Natural killer cell (primary cell): Measurements from ENCODE around the gene SLC12A4. TPM values are rescaled to one million over a fixed set of nuclear protein-coding genes. Genes with fewer than 3 reads are reported as not detected.
A peak's percentile ranks its signal among the peaks of the same experiment; 100 is the strongest.
"Not testable (repeated sequence)": the region's sequence is repeated elsewhere in the genome, so short reads cannot be mapped to it uniquely, and the experiment has no call there.

ENCODE experiments used
- ATAC-seq, 3 donors: fragments of 150-1000 bp in 2 of 3; fragments of 200-7000 bp in 1 of 3; cut with Tn5 transposase; 1 replicate in 1 of 3; 2 replicates in 2 of 3; pipeline ENCODE4 v1.10.0; 2021; ENCODE audit warnings: mild to moderate bottlenecking in 2 of 3, moderate library complexity in 2 of 3
- DNase-seq, 2 donors: peaks; one replicate each; pipeline versions ENCODE4 v3.0.0 to v3.0.0-alpha.2; 2013 to 2021; ENCODE audit warnings: mixed read lengths in 1 of 2
- H3K27ac ChIP-seq: one replicate; pipeline ENCODE4 v1.5.1; 2013; ENCODE audit warnings: mild to moderate bottlenecking, low read length
- H3K27me3 ChIP-seq: one replicate; pipeline ENCODE4 v1.6.1; 2013; ENCODE audit warnings: low read length; ENCODE audit not compliant: control insufficient read depth, insufficient read depth
- H3K36me3 ChIP-seq: one replicate; pipeline ENCODE4 v1.6.1; 2013; ENCODE audit warnings: low read length; ENCODE audit not compliant: control insufficient read depth, insufficient read depth
- H3K4me1 ChIP-seq: one replicate; pipeline ENCODE4 v1.6.1; 2013; ENCODE audit warnings: low read length; ENCODE audit not compliant: control insufficient read depth, insufficient read depth
- H3K4me3 ChIP-seq: one replicate; pipeline ENCODE4 v1.5.1; 2013; ENCODE audit warnings: low read length
- H3K9me3 ChIP-seq: one replicate; pipeline ENCODE4 v1.6.1; 2013; ENCODE audit warnings: low read length; ENCODE audit not compliant: control insufficient read depth, insufficient read depth
- H3K27ac Mint-ChIP-seq, 2 donors: one replicate each; pipeline ENCODE4 v1.8.0; 2022; ENCODE audit warnings: mild to moderate bottlenecking in 2 of 2, mixed read lengths in 2 of 2, moderate library complexity in 1 of 2
- H3K27me3 Mint-ChIP-seq, 2 donors: one replicate each; pipeline ENCODE4 v1.8.0; 2022; ENCODE audit warnings: low read depth in 2 of 2, mixed read lengths in 2 of 2
- H3K36me3 Mint-ChIP-seq: one replicate; pipeline ENCODE4 v1.8.0; 2022; ENCODE audit warnings: mixed read lengths
- H3K4me1 Mint-ChIP-seq, 2 donors: one replicate each; pipeline ENCODE4 v1.8.0; 2022; ENCODE audit warnings: mixed read lengths in 2 of 2
- H3K4me3 Mint-ChIP-seq: one replicate; pipeline ENCODE4 v1.8.0; 2022; ENCODE audit warnings: mild to moderate bottlenecking, moderate library complexity, mixed read lengths
- H3K9me3 Mint-ChIP-seq, 2 donors: one replicate each; pipeline ENCODE4 v1.8.0; 2022; ENCODE audit warnings: mixed read lengths in 2 of 2
- CTCF ChIP-seq: fragments of 200-600 bp; IDR thresholded peaks from one replicate; pipeline ENCODE4 v1.8.0; 2022; ENCODE audit warnings: antibody characterized with exemption
- WGBS: methylation state at CpG from one replicate; pipeline ENCODE4 v1.1.7; 2013; ENCODE audit warnings: missing lambda C conversion rate; ENCODE audit not compliant: insufficient coverage; 5-methylcytosine and 5-hydroxymethylcytosine counted together
- intact Hi-C: fragments of 100-400 bp; cut with micrococcal nuclease; formaldehyde crosslinking; loops from one replicate; pipeline ENCODE4 v1.14.2; 2022
- total RNA-seq, 4 donors: library from RNA; stranded (reverse); fragments of 120-200 nt in 1 of 4; gene quantifications; one replicate each; pipeline versions ENCODE4 v1.2.3 to v1.2.4, GENCODE V29; 2013 to 2022

Gene SLC12A4
- 10 to 100 TPM; 30.0 to 47.0 (median 30.5) TPM for total RNA-seq
- total RNA-seq (2013): 14.1 TPM

- H3K27me3 ChIP-seq: no peaks in the 10 kb centered on the region
- peak; percentile 90 to 95 (median 91) for ATAC-seq
- peak; percentile 86 to 91 for DNase-seq
- no peaks in the 10 kb centered on the region for H3K27me3 Mint-ChIP-seq
- TF ChIP-seq CTCF: no peak
- intact Hi-C loops: loop anchor here (2.0 kb wide), 2 partner anchors 16 to 34 kb away; no protein-coding TSS in a partner anchor
- WGBS: under 1% methylated on average over 78 of the region's 78 CpGs
- peaks cover 17 to 22% of the 10 kb centered on the region in 2 donors for H3K4me1 Mint-ChIP-seq
- no peaks in the 10 kb centered on the region for H3K9me3 ChIP-seq
- H3K4me1 ChIP-seq: peaks cover 27% of the 10 kb centered on the region
- no peaks in the 10 kb centered on the region for H3K36me3 Mint-ChIP-seq
- peak within 1 kb of the TSS; percentile 68 for H3K27ac ChIP-seq
- H3K4me3 ChIP-seq: peak within 1 kb of the TSS; percentile 80
- H3K36me3 ChIP-seq: no peaks in the 10 kb centered on the region
- peak within 1 kb of the TSS; percentile 96 for H3K4me3 Mint-ChIP-seq
- no peaks in the 10 kb centered on the region for H3K9me3 Mint-ChIP-seq
- H3K27ac Mint-ChIP-seq: peak within 1 kb of the TSS; percentile 77 to 89
Measured at GRCh38 chr16:67968400-67969253, at the start of gene SLC12A4. TSS of gene SLC12A4 (minus strand) at chr16:67968637. CDS start at chr16:67968553, 84 bp downstream.

- H3K27me3 ChIP-seq: no peaks in the 10 kb centered on the region
- no peak for TF ChIP-seq CTCF
- H3K27ac Mint-ChIP-seq: peak within 1 kb of the TSS in 1 of 2 donors; percentile 5
- DNase-seq: no peak
- H3K4me3 ChIP-seq: no peak within 1 kb of the TSS
- no peaks in the 10 kb centered on the region for H3K9me3 ChIP-seq
- H3K27ac ChIP-seq: no peak within 1 kb of the TSS
- H3K36me3 Mint-ChIP-seq: no peaks in the 10 kb centered on the region
- H3K4me1 ChIP-seq: peaks cover 19% of the 10 kb centered on the region
- no peaks in the 10 kb centered on the region for H3K27me3 Mint-ChIP-seq
- ATAC-seq: no peak
- WGBS: 95% methylated on average over 5 of the region's 5 CpGs
- no peaks in the 10 kb centered on the region for H3K9me3 Mint-ChIP-seq
- H3K4me3 Mint-ChIP-seq: no peak within 1 kb of the TSS
- intact Hi-C loops: no loop called here
- H3K36me3 ChIP-seq: no peaks in the 10 kb centered on the region
- peaks cover 12 to 14% of the 10 kb centered on the region in 2 donors for H3K4me1 Mint-ChIP-seq
Measured at GRCh38 chr16:68015681-68016080, 47.2 kb upstream of the SLC12A4 start, which contains the start of gene DPEP2NB. TSS of gene DPEP2NB (minus strand) at chr16:68015911. CDS start at chr16:68015770, 141 bp downstream.

GRCh38 chr16:68013440-68013839, 45.0 kb upstream of the SLC12A4 start:
- 64% methylated on average over 1 of the region's 1 CpG for WGBS
- Mint-ChIP-seq H3K27ac (peak overlapping the region; percentile 58 to 62), H3K27me3 (no peaks in the 10 kb centered on the region), H3K9me3 (no peaks in the 10 kb centered on the region), H3K4me1 (peaks cover 12 to 14% of the 10 kb centered on the region in 2 donors), H3K4me3 (no peak overlapping the region), H3K36me3 (no peaks in the 10 kb centered on the region)
- H3K27me3 ChIP-seq: no peaks in the 10 kb centered on the region
- ATAC-seq: peak; percentile 72 to 76 (median 75)
- H3K9me3 ChIP-seq: no peaks in the 10 kb centered on the region
- no peak overlapping the region for H3K4me3 ChIP-seq
- intact Hi-C loops: no loop called here
- no peak for TF ChIP-seq CTCF
- H3K4me1 ChIP-seq: peaks cover 19% of the 10 kb centered on the region
- no peak for DNase-seq
- no peaks in the 10 kb centered on the region for H3K36me3 ChIP-seq
- H3K27ac ChIP-seq: no peak overlapping the region

- WGBS: 76% methylated on average over 3 of the region's 4 CpGs
- H3K36me3 Mint-ChIP-seq, H3K27me3 ChIP-seq, H3K4me3 ChIP-seq, H3K36me3 ChIP-seq, H3K27me3 Mint-ChIP-seq, H3K9me3 ChIP-seq, H3K9me3 Mint-ChIP-seq, H3K4me3 Mint-ChIP-seq, DNase-seq, ATAC-seq, H3K27ac ChIP-seq, intact Hi-C loops: not testable (repeated sequence)
- peaks cover 43% of the 10 kb centered on the region for H3K4me1 ChIP-seq
- Mint-ChIP-seq H3K27ac (peak overlapping the region; percentile 10 to 56), H3K4me1 (peaks cover 29 to 34% of the 10 kb centered on the region in 2 donors)
Measured at GRCh38 chr16:68009872-68010271, 41.4 kb upstream of the SLC12A4 start.
